H1 (cell line): ENCODE results near the gene MUC5B. TPM values are rescaled to one million over a fixed set of nuclear protein-coding genes. Genes with fewer than 3 reads are reported as not detected.

Source experiments
- CTCF ChIA-PET: fragments of 300-600 bp; sonication (Branson Sonifier 250); formaldehyde crosslinking; loops from one replicate; lab custom pipeline; 2021; ENCODE audit not compliant: partially characterized antibody; lab: Charles Lee
- POLR2A ChIA-PET: fragments of 300-600 bp; sonication (Branson Sonifier 250); formaldehyde crosslinking; loops from one replicate; lab custom pipeline; 2021; ENCODE audit warnings: inconsistent platforms; ENCODE audit not compliant: partially characterized antibody; lab: Charles Lee
- DNase-seq, 2 experiments: peaks; one replicate each; pipeline versions ENCODE4 v3.0.0 to v3.0.0-alpha.2; 2010 to 2022; ENCODE audit warnings: low spot score in 2 of 2, low read depth in 1 of 2, mixed read lengths in 1 of 2
- FAIRE-seq: peaks from 2 replicates; lab custom pipeline; 2011; peaks lifted over from hg19 to GRCh38; lab: Jason Lieb, UNC
- H2AFZ ChIP-seq: 2 replicates; pipeline ENCODE4 v1.8.1; 2012; ENCODE audit warnings: low read length, inconsistent platforms
- H2AK5ac ChIP-seq: 2 replicates; pipeline ENCODE4 v1.6.1; 2013; ENCODE audit warnings: low read depth, low read length
- H2BK120ac ChIP-seq: replicated peaks from 2 replicates; pipeline ENCODE3; 2013; ENCODE audit warnings: low read depth, low read length, inconsistent platforms
- H2BK12ac ChIP-seq: 2 replicates; pipeline ENCODE4 v1.6.1; 2013; ENCODE audit warnings: low read depth, low read length
- H2BK15ac ChIP-seq: 2 replicates; pipeline ENCODE4 v1.6.1; 2013; ENCODE audit warnings: low read length
- H2BK20ac ChIP-seq: 2 replicates; pipeline ENCODE4 v1.6.1; 2013; ENCODE audit warnings: low read length
- H2BK5ac ChIP-seq: 2 replicates; pipeline ENCODE4 v1.6.1; 2013; ENCODE audit warnings: low read depth, low read length
- H3K14ac ChIP-seq: 2 replicates; pipeline ENCODE4 v1.6.1; 2013; ENCODE audit warnings: inconsistent platforms; ENCODE audit not compliant: insufficient read length
- H3K18ac ChIP-seq: 2 replicates; pipeline ENCODE4 v1.6.1; 2013; ENCODE audit warnings: low read length; ENCODE audit errors: extremely low read depth
- H3K23ac ChIP-seq: 2 replicates; pipeline ENCODE4 v1.6.1; 2013; ENCODE audit warnings: inconsistent platforms; ENCODE audit not compliant: insufficient read length
- H3K23me2 ChIP-seq: 2 replicates; pipeline ENCODE4 v1.6.1; 2013; ENCODE audit warnings: low read depth, low read length
- H3K27ac ChIP-seq: 2 replicates; pipeline ENCODE4 v1.6.1; 2011; ENCODE audit warnings: low read depth, low read length, inconsistent platforms
- H3K27me3 ChIP-seq, 4 experiments: replicated peaks in 1 of 4; 1 replicate in 1 of 4; 2 replicates in 3 of 4; pipeline versions ENCODE4 v1.6.1 to v1.8.1; 2011 to 2013; ENCODE audit warnings: low read length in 3 of 4, mild to moderate bottlenecking in 3 of 4, inconsistent platforms in 2 of 4, mixed read lengths in 2 of 4, moderate library complexity in 1 of 4; ENCODE audit not compliant: control insufficient read depth in 3 of 4, insufficient read depth in 3 of 4; ENCODE audit errors: extremely low read depth in 1 of 4
- H3K36me3 ChIP-seq, 4 experiments: 2 replicates each; pipeline versions ENCODE4 v1.6.1 to v1.8.1; 2011 to 2013; ENCODE audit warnings: mild to moderate bottlenecking in 4 of 4, low read length in 3 of 4, moderate library complexity in 2 of 4, control low read depth in 1 of 4, inconsistent platforms in 1 of 4; ENCODE audit not compliant: insufficient read depth in 4 of 4, control insufficient read depth in 2 of 4
- H3K4ac ChIP-seq: replicated peaks from 2 replicates; pipeline ENCODE3; 2013; ENCODE audit warnings: low read length, low read depth, mixed read lengths, inconsistent platforms; ENCODE audit not compliant: insufficient read length
- H3K4me1 ChIP-seq, 4 experiments: replicated peaks in 1 of 4; 1 replicate in 1 of 4; 2 replicates in 3 of 4; pipeline versions ENCODE4 v1.6.1 to v1.8.1; 2011 to 2013; ENCODE audit warnings: low read length in 3 of 4, inconsistent platforms in 2 of 4, mixed read lengths in 1 of 4; ENCODE audit not compliant: insufficient read depth in 4 of 4, control insufficient read depth in 3 of 4
- H3K4me2 ChIP-seq, 2 experiments: 2 replicates each; pipeline versions ENCODE4 v1.6.1 to v1.8.1; 2011 to 2013; ENCODE audit warnings: low read depth in 2 of 2, low read length in 2 of 2, control low read depth in 1 of 2, inconsistent platforms in 1 of 2, mild to moderate bottlenecking in 1 of 2; ENCODE audit not compliant: insufficient read depth in 1 of 2
- H3K4me3 ChIP-seq, 4 experiments: fragments of 200-600, 300-600 bp in 1 of 4; sonication (generic), shearing (Covaris generic), sonication (Bioruptor Twin) in 1 of 4; 2 replicates each; pipeline versions ENCODE4 v1.5.1 to v1.8.1; 2011 to 2016; ENCODE audit warnings: low read length in 4 of 4, low read depth in 3 of 4, control low read depth in 2 of 4, inconsistent platforms in 2 of 4, mild to moderate bottlenecking in 2 of 4, mixed read lengths in 1 of 4, moderate library complexity in 1 of 4; ENCODE audit not compliant: insufficient read depth in 2 of 4; ENCODE audit errors: extremely low read depth in 1 of 4
- H3K56ac ChIP-seq: replicated peaks from 2 replicates; pipeline ENCODE3; 2013; ENCODE audit warnings: low read depth, mild to moderate bottlenecking, mixed read lengths, low read length, inconsistent platforms; ENCODE audit not compliant: insufficient read length
- H3K79me1 ChIP-seq: 2 replicates; pipeline ENCODE4 v1.6.1; 2013; ENCODE audit warnings: low read depth, low read length, control low read depth
- H3K79me2 ChIP-seq, 2 experiments: 2 replicates each; pipeline versions ENCODE4 v1.6.1 to v1.8.1; 2012 to 2013; ENCODE audit warnings: low read length in 2 of 2, mild to moderate bottlenecking in 2 of 2, inconsistent platforms in 1 of 2; ENCODE audit not compliant: insufficient read depth in 2 of 2, control insufficient read depth in 1 of 2
- H3K9ac ChIP-seq, 4 experiments: replicated peaks in 1 of 4; 1 replicate in 1 of 4; 2 replicates in 3 of 4; pipeline versions ENCODE4 v1.6.1 to v1.8.1; 2011 to 2013; ENCODE audit warnings: low read depth in 3 of 4, low read length in 3 of 4, control low read depth in 2 of 4, mild to moderate bottlenecking in 2 of 4, moderate library complexity in 2 of 4, inconsistent platforms in 1 of 4; ENCODE audit errors: extremely low read depth in 1 of 4
- H3K9me3 ChIP-seq, 2 experiments: 2 replicates each; pipeline versions ENCODE4 v1.6.1 to v1.8.1; 2012 to 2013; ENCODE audit warnings: mild to moderate bottlenecking in 2 of 2, moderate library complexity in 2 of 2, control low read depth in 1 of 2, inconsistent platforms in 1 of 2, low read depth in 1 of 2, low read length in 1 of 2, mixed read lengths in 1 of 2; ENCODE audit not compliant: insufficient read depth in 2 of 2
- H4K20me1 ChIP-seq, 2 experiments: replicated peaks in 1 of 2; 2 replicates each; pipeline versions ENCODE3 to v1.8.1; 2011 to 2013; ENCODE audit warnings: inconsistent platforms in 2 of 2, low read length in 2 of 2, mild to moderate bottlenecking in 1 of 2; ENCODE audit not compliant: insufficient read depth in 2 of 2, control insufficient read depth in 1 of 2
- H4K5ac ChIP-seq: 2 replicates; pipeline ENCODE4 v1.6.1; 2013; ENCODE audit warnings: low read length, low read depth, mixed read lengths, inconsistent platforms; ENCODE audit not compliant: insufficient read length
- H4K8ac ChIP-seq: 2 replicates; pipeline ENCODE4 v1.8.0; 2013; ENCODE audit warnings: mild to moderate bottlenecking, moderate library complexity, low read length, inconsistent platforms; ENCODE audit not compliant: insufficient read depth; ENCODE audit errors: extremely low read depth
- H4K91ac ChIP-seq: replicated peaks from 2 replicates; pipeline ENCODE3; 2013; ENCODE audit warnings: low read length, mixed read lengths, inconsistent platforms; ENCODE audit not compliant: insufficient read length
- CEBPB ChIP-seq: IDR thresholded peaks from 2 replicates; pipeline ENCODE4 v1.6.1; 2012; ENCODE audit warnings: low read depth, low read length
- SAP30 ChIP-seq: fragments of 300-600 bp; sonication (generic); IDR thresholded peaks from 2 replicates; pipeline ENCODE4 v1.7.1; 2012; ENCODE audit warnings: low read length, moderate library complexity, mild to moderate bottlenecking, inconsistent platforms; ENCODE audit not compliant: insufficient read depth, insufficient replicate concordance
- WGBS, 2 experiments: shearing (Covaris generic) in 1 of 2; methylation state at CpG; one replicate each; pipeline versions ENCODE4 v1.1.6 to v1.1.7; 2013 to 2015; ENCODE audit warnings: low lambda C conversion rate in 2 of 2, mixed read lengths in 2 of 2, inconsistent platforms in 1 of 2, low coverage in 1 of 2, missing lambda C conversion rate in 1 of 2; ENCODE audit not compliant: insufficient replicate concordance in 2 of 2, insufficient coverage in 1 of 2, insufficient read length in 1 of 2; ENCODE audit errors: extremely low coverage in 1 of 2, missing lambda C conversion rate in 1 of 2; 5-methylcytosine and 5-hydroxymethylcytosine counted together
- polyA plus RNA-seq, 7 experiments: library from polyadenylated mRNA; depleted of rRNA in 3 of 7; stranded (reverse) in 5 of 7; unstranded in 2 of 7; fragments of >200 nt in 5 of 7; fragments of 200-250 nt in 2 of 7; gene quantifications; 1 replicate in 5 of 7; 2 replicates in 1 of 7; 4 replicates in 1 of 7; pipeline versions ENCODE4 v1.2.1 to v1.2.3, GENCODE V29; 2011 to 2013; ENCODE audit warnings: missing spikeins in 2 of 7, mixed read lengths in 2 of 7
- total RNA-seq: library from RNA; stranded (reverse); fragmentation: NEBNext Ultra II Directional; extraction: Animal tissue kit (Norgen Biotek cat#: 25700); gene quantifications from 2 replicates; pipeline ENCODE4 v1.2.1, GENCODE V29; 2021

MUC5B gene
- total and polyA plus RNA-seq, 2 of the 8 experiments (the other 6 are each of a cell fraction or from before 2014, with no cell fraction given), result 0.02 to 0.03 TPM

- Histone ChIP-seq H3K56ac (no peak overlapping the region), H3K18ac (no peak overlapping the region), H3K4me3 (no peak overlapping the region), H3K27me3 (no peaks in the 10 kb centered on the region), H3K14ac (no peak overlapping the region), H2BK120ac (no peak overlapping the region), H2BK20ac (no peak overlapping the region), H3K36me3 (peaks cover 0 to 6% (median 0%) of the 10 kb centered on the region in 4 experiments; a peak in 2 of 8 replicates), H2BK15ac (no peak overlapping the region), H3K9ac (no peak overlapping the region), H3K9me3 (peaks cover 0 to 5% of the 10 kb centered on the region in 2 experiments; a peak in 1 of 4 replicates), H4K91ac (no peak overlapping the region), H3K4me1 (peaks cover 0 to 9% (median 0%) of the 10 kb centered on the region in 4 experiments; a peak in 3 of 7 replicates), H2AFZ (no peak overlapping the region), H3K79me1 (peaks cover 19% of the 10 kb centered on the region), H3K23me2 (no peaks in the 10 kb centered on the region), H4K20me1 (peaks cover 17 to 24% of the 10 kb centered on the region in 2 experiments), H4K8ac (no peak overlapping the region), H2BK12ac (no peak overlapping the region), H4K5ac (no peak overlapping the region), H3K27ac (no peak overlapping the region), H2AK5ac (no peak overlapping the region), H3K4me2 (no peak overlapping the region), H2BK5ac (no peak overlapping the region), H3K23ac (no peak overlapping the region), H3K4ac (no peak overlapping the region), H3K79me2 (peaks cover 3 to 53% of the 10 kb centered on the region in 2 experiments; a peak in 3 of 4 replicates)
- TF ChIP-seq SAP30, result no peak
- TF ChIP-seq CEBPB, result peak; percentile 98
- CTCF ChIA-PET, result interaction anchor here (0.7 kb wide), 1 partner anchor 106 kb away, joined by 3 read pairs; no protein-coding TSS in a partner anchor
- FAIRE-seq (peak; percentile 24), DNase-seq (peak in 1 of 2 experiments; percentile 38)
- POLR2A ChIA-PET, result no interaction called here
- whole genome bisulfite sequencing, 2 experiments, result 87% methylated on average over 32 of the region's 32 CpGs; no CpG with 5 or more reads in 1 of the 2 experiments
Measured at GRCh38 chr11:1298695-1299492, 76.0 kb downstream of the MUC5B start.
